PC-3 (cell line): ENCODE measurements around the gene FARP1. TPM values are rescaled to one million over a fixed set of nuclear protein-coding genes. Genes with fewer than 3 reads are reported as not detected.

Source experiments
- ATAC-seq: fragments of 200-7000 bp; cut with Tn5 transposase; 2 replicates; pipeline ENCODE4 v1.9.1; 2020; ENCODE audit warnings: mild to moderate bottlenecking, moderate library complexity
- BruUV-seq: library from RNA; stranded (reverse); fragments of 400-500 nt; replicated peaks from 2 replicates; lab custom pipeline; 2021; lab: Mats Ljungman, UMichigan
- CTCF ChIA-PET: fragments of 300-600 bp; sonication (Branson Sonifier 250); formaldehyde crosslinking; loops from one replicate; lab custom pipeline; 2022; ENCODE audit warnings: antibody characterized with exemption; lab: Charles Lee
- POLR2A ChIA-PET: fragments of 300-600 bp; sonication (Branson Sonifier 250); formaldehyde crosslinking; loops from one replicate; lab custom pipeline; 2022; ENCODE audit warnings: antibody characterized with exemption; ENCODE audit not compliant: unreplicated experiment; lab: Charles Lee
- DNase-seq: peaks from one replicate; pipeline ENCODE4 v3.0.0-alpha.2; 2015
- H2AFZ ChIP-seq: fragments of 300-600 bp; sonication (generic); 2 replicates; pipeline ENCODE4 v1.6.0; 2016; ENCODE audit warnings: antibody characterized with exemption, low read length
- H3F3A ChIP-seq: fragments of 300-600 bp; sonication (generic); one replicate; pipeline ENCODE4 v1.6.0; 2017; ENCODE audit warnings: antibody characterized with exemption, low read length, control low read depth, mild to moderate bottlenecking; ENCODE audit not compliant: unreplicated experiment
- H3K27ac ChIP-seq: fragments of 300-600 bp; sonication (generic); 2 replicates; pipeline ENCODE4 v1.5.1; 2016; ENCODE audit warnings: mild to moderate bottlenecking, low read length
- H3K27me3 ChIP-seq: fragments of 300-600 bp; sonication (generic); 2 replicates; pipeline ENCODE4 v1.6.1; 2016; ENCODE audit warnings: low read length, mixed read lengths
- H3K36me3 ChIP-seq: fragments of 300-600 bp; sonication (generic); 2 replicates; pipeline ENCODE4 v1.6.1; 2016; ENCODE audit warnings: low read depth, mixed run types, low read length, mixed read lengths
- H3K4me1 ChIP-seq: fragments of 300-600 bp; sonication (generic); 2 replicates; pipeline ENCODE4 v1.5.1; 2016; ENCODE audit warnings: low read length; ENCODE audit not compliant: insufficient read depth
- H3K4me2 ChIP-seq: fragments of 300-600 bp; sonication (generic); 2 replicates; pipeline ENCODE4 v1.6.0; 2016; ENCODE audit warnings: low read length
- H3K4me3 ChIP-seq: fragments of 300-600 bp; sonication (generic); 2 replicates; pipeline ENCODE4 v1.5.1; 2016; ENCODE audit warnings: mild to moderate bottlenecking, low read length, mixed read lengths
- H3K79me2 ChIP-seq: fragments of 300-600 bp; sonication (generic); 2 replicates; pipeline ENCODE4 v1.6.1; 2017; ENCODE audit warnings: low read length, mixed read lengths
- H3K9ac ChIP-seq: fragments of 300-600 bp; sonication (generic); 2 replicates; pipeline ENCODE4 v1.6.0; 2016; ENCODE audit warnings: mild to moderate bottlenecking, low read length
- H3K9me2 ChIP-seq: fragments of 300-600 bp; sonication (generic); replicated peaks from 2 replicates; pipeline ENCODE4 v1.6.1; 2016; ENCODE audit warnings: mixed run types, low read length, mixed read lengths
- H3K9me3 ChIP-seq: fragments of 300-600 bp; sonication (generic); 2 replicates; pipeline ENCODE4 v1.6.1; 2016; ENCODE audit warnings: low read length, mixed read lengths
- H4K20me1 ChIP-seq: fragments of 300-600 bp; sonication (generic); 2 replicates; pipeline ENCODE4 v1.6.1; 2016; ENCODE audit warnings: low read length, mixed read lengths
- CTCF ChIP-seq: fragments of 300-600 bp; sonication (generic); conservative IDR thresholded peaks from 2 replicates; pipeline ENCODE4 v1.5.1; 2017; ENCODE audit warnings: antibody characterized with exemption, low read depth, mild to moderate bottlenecking, low read length
- EZH2 ChIP-seq: fragments of 300-600 bp; sonication (generic); IDR thresholded peaks from one replicate; pipeline ENCODE4 v1.6.1; 2017; ENCODE audit warnings: antibody characterized with exemption, mild to moderate bottlenecking, low read length; ENCODE audit not compliant: unreplicated experiment
- EZH2phosphoT487 ChIP-seq: fragments of 300-600 bp; sonication (generic); IDR thresholded peaks from 2 replicates; pipeline ENCODE4 v1.6.1; 2018; ENCODE audit warnings: mild to moderate bottlenecking, antibody characterized with exemption, low read length, borderline replicate concordance
- intact Hi-C: fragments of 100-400 bp; cut with micrococcal nuclease; formaldehyde crosslinking; loops from 2 replicates; pipeline ENCODE4 v1.9.0; 2023
- total RNA-seq: library from RNA; depleted of rRNA; stranded (reverse); fragments of >200 nt; gene quantifications from 2 replicates; pipeline ENCODE4 v1.2.3, GENCODE V29; 2014

Gene FARP1
- total RNA-seq, 1 experiment from 2014 or later = 18.2 TPM

- CTCF ChIA-PET = no interaction called here
- H3K9ac ChIP-seq = no peak overlapping the region
- no peaks in the 10 kb centered on the region for H3K36me3 ChIP-seq
- H3K4me3 ChIP-seq = no peak overlapping the region
- no peak overlapping the region for H3K4me2 ChIP-seq
- no peaks in the 10 kb centered on the region for H4K20me1 ChIP-seq
- ATAC-seq (no peak), DNase-seq (no peak)
- H3F3A ChIP-seq = no peaks in the 10 kb centered on the region
- H3K9me3 ChIP-seq = no peaks in the 10 kb centered on the region
- H2AFZ ChIP-seq = no peak overlapping the region
- POLR2A ChIA-PET = no interaction called here
- intact Hi-C loops = no loop called here
- no peaks in the 10 kb centered on the region for H3K9me2 ChIP-seq
- H3K27ac ChIP-seq = no peak overlapping the region
- BruUV-seq = no TSS peak
- no peaks in the 10 kb centered on the region for H3K4me1 ChIP-seq
- H3K27me3 ChIP-seq = no peaks in the 10 kb centered on the region
- TF ChIP-seq EZH2phosphoT487 (no peak), CTCF (no peak), EZH2 (no peak)
- no peaks in the 10 kb centered on the region for H3K79me2 ChIP-seq
Measured at GRCh38 chr13:98252931-98253470, 110.1 kb downstream of the FARP1 start.

- ATAC-seq (no peak), DNase-seq (no peak)
- Histone ChIP-seq H3K9ac (no peak overlapping the region), H3K27me3 (no peaks in the 10 kb centered on the region), H4K20me1 (no peaks in the 10 kb centered on the region), H3K4me2 (no peak overlapping the region), H3K36me3 (no peaks in the 10 kb centered on the region), H3K4me3 (no peak overlapping the region), H3K27ac (no peak overlapping the region), H3F3A (no peaks in the 10 kb centered on the region), H3K9me2 (no peaks in the 10 kb centered on the region), H3K4me1 (no peaks in the 10 kb centered on the region), H3K9me3 (no peaks in the 10 kb centered on the region), H2AFZ (no peak overlapping the region), H3K79me2 (no peaks in the 10 kb centered on the region)
- intact Hi-C loops = no loop called here
- ChIA-PET CTCF (no interaction called here), POLR2A (no interaction called here)
- TF ChIP-seq CTCF (no peak), EZH2 (no peak), EZH2phosphoT487 (no peak)
- no TSS peak for BruUV-seq
Measured at GRCh38 chr13:98253526-98253925, 110.6 kb downstream of the FARP1 start.

- no peaks in the 10 kb centered on the region for H3K9me3 ChIP-seq
- H3K9me2 ChIP-seq = no peaks in the 10 kb centered on the region
- no peak overlapping the region for H2AFZ ChIP-seq
- POLR2A ChIA-PET = no interaction called here
- intact Hi-C loops = no loop called here
- H3K36me3 ChIP-seq = no peaks in the 10 kb centered on the region
- no peaks in the 10 kb centered on the region for H3K79me2 ChIP-seq
- H3K4me3 ChIP-seq = no peak overlapping the region
- CTCF ChIA-PET = interaction anchor here (0.7 kb wide), 1 partner anchor 222 kb away, joined by 3 read pairs; no protein-coding TSS in a partner anchor
- H3K9ac ChIP-seq = no peak overlapping the region
- H3K4me1 ChIP-seq = no peaks in the 10 kb centered on the region
- no peaks in the 10 kb centered on the region for H4K20me1 ChIP-seq
- no peaks in the 10 kb centered on the region for H3F3A ChIP-seq
- DNase-seq = no peak
- no TSS peak for BruUV-seq
- TF ChIP-seq CTCF (no peak), EZH2phosphoT487 (no peak), EZH2 (no peak)
- H3K27ac ChIP-seq = no peak overlapping the region
- no peak for ATAC-seq
- no peaks in the 10 kb centered on the region for H3K27me3 ChIP-seq
- H3K4me2 ChIP-seq = no peak overlapping the region
Measured at GRCh38 chr13:98254513-98254912, 111.6 kb downstream of the FARP1 start.
